ENCODE results near the gene LUZP1.

LUZP1 gene

DNA sequence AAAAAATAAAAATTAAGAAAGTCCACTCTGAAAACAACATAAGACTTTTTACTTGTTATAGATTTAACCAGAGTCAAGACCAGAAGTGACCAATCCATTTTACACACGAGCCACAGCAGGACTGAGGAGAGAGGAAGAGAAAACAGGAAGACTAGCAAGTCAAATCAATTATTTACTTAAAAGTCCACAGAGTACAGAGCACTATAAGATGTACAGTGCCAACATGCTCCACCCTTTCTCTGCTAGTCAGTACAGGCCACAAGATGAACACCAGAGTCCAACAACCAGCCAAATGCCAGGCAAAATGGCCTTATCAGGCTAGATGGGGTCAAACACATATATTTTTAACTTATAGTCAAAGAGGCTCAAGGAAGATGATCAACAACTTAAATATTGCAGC lies 19.5 kb downstream of the LUZP1 start:
- no peak overlapping the region for H3K4me3 ChIP-seq (ENCODE audit: low read depth, low read length)
- TF ChIP-seq, protein P1, sequence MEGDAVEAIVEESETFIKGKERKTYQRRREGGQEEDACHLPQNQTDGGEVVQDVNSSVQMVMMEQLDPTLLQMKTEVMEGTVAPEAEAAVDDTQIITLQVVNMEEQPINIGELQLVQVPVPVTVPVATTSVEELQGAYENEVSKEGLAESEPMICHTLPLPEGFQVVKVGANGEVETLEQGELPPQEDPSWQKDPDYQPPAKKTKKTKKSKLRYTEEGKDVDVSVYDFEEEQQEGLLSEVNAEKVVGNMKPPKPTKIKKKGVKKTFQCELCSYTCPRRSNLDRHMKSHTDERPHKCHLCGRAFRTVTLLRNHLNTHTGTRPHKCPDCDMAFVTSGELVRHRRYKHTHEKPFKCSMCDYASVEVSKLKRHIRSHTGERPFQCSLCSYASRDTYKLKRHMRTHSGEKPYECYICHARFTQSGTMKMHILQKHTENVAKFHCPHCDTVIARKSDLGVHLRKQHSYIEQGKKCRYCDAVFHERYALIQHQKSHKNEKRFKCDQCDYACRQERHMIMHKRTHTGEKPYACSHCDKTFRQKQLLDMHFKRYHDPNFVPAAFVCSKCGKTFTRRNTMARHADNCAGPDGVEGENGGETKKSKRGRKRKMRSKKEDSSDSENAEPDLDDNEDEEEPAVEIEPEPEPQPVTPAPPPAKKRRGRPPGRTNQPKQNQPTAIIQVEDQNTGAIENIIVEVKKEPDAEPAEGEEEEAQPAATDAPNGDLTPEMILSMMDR (IDR thresholded peaks at IDR 0.05; ENCODE audit: low read depth, low read length) = no peak

DNA sequence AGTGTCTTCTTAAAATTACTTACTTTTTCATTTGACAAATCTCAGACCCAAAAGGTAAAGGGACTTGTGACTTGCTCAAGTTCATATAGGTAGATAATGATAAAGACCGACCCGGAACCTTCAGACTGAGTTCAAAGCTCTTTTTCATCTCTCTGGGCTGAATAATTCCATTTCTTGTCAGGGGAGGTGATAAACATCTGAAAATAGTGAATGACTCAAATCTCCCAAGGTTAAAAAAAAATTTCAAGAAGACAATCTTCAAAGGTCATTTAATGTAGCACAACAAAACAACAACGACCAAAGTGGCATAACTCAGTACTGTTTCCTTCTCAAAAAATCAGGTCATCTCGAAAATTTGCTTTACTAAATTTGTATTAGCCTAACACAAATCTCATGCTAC lies 20.6 kb downstream of the LUZP1 start:
- TF ChIP-seq, protein P1 (IDR thresholded peaks at IDR 0.05; ENCODE audit: low read depth, low read length) = no peak
- no peak overlapping the region for H3K4me3 ChIP-seq (ENCODE audit: low read depth, low read length)

DNA sequence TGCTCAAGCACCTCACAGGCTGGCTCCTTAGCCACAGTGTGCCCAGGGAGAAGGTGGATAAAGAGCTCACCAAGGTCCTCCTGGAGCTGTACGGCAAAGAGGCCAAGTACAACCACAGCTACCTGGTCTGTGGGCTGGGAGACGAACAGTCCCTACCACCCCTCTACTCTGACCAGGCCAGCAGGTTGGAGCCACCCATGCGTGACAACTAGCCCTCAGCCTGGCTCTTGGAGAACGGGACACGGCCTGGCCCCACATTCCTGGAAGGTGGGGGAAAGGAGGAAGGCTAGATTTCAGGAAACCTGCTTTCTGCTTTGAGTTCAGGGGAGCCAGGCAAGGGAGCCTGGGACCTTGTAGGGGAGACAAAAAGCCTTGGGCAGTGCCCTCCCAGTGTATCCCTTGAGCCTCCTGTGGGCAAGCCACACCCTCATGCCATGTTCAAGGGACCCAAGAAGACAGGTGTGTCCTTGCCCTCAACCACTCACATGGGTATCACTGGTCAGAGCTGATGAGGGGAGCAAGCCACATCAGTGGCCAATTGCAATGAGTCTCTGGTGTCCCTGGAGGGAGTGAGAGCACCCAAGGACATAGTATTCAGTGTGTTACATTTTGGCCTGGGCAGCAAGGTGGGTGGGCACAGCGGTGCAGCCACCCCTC lies 27.6 kb downstream of the LUZP1 start:
- no peak overlapping the region for H3K4me3 ChIP-seq (ENCODE audit: low read depth, low read length)
- TF ChIP-seq, protein P1 (IDR thresholded peaks at IDR 0.05; ENCODE audit: low read depth, low read length) = no peak

DNA sequence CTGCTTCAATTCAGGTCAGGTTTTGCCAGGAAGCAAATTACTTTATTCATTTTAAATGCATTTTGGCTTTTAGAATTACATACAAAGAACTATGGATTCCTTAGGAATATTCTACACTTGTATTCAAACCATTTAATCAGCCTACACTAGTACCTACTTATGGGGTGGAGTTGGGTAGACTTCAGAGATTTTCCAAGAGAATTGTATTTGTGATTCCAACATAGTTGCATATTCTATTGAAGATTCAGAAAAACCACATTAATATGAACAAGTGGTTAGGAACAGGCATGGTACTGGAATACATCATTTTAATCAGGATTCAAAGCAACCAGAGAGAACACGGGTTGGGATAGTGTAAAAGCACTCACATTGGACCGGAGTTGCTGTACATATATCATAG lies 33.4 kb downstream of the LUZP1 start:
- H3K4me3 ChIP-seq (ENCODE audit: low read depth, low read length) = no peak overlapping the region
- TF ChIP-seq, protein P1 (IDR thresholded peaks at IDR 0.05; ENCODE audit: low read depth, low read length) = no peak

DNA sequence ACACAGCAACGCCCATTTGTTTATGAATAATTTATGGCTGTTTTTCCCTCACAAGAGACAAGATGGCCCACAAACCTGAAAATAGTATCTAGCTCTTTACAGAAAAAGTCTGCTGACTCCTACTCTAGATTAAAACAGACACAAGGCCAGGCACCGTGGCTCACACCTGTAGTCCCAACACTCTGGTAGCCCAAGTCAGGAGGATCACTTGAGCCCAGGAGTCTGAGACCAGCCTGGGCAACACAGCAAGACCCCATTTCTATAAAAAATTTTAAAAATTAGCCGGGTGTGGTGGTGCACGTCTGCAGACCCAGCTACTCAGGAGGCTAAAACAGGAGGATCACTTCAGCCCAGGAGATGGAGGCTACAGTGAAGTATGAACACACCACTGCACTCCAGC lies 34.6 kb downstream of the LUZP1 start:
- no peak overlapping the region for H3K4me3 ChIP-seq (ENCODE audit: low read depth, low read length)
- TF ChIP-seq, protein P1 (IDR thresholded peaks at IDR 0.05; ENCODE audit: low read depth, low read length) = no peak

DNA sequence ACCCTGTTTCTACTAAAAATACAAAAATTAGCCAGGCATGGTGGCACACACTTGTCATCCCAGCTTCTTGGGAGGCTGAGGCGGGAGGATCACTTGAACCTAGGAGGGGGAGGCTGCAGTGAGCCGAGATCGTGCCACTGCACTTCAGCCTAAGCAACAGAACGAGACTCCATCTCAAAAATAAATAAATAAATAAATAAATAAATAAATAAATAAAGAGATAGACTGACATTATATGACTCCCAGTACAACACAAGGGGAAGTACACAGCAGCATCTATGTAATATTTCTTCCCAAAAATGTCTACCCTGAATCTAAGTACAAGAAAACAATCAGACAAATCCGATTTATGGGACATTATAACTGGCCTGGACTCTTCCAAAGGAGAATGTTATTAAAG lies 35.1 kb downstream of the LUZP1 start:
- TF ChIP-seq, protein P1 (IDR thresholded peaks at IDR 0.05; ENCODE audit: low read depth, low read length) = no peak
- no peak overlapping the region for H3K4me3 ChIP-seq (ENCODE audit: low read depth, low read length)

DNA sequence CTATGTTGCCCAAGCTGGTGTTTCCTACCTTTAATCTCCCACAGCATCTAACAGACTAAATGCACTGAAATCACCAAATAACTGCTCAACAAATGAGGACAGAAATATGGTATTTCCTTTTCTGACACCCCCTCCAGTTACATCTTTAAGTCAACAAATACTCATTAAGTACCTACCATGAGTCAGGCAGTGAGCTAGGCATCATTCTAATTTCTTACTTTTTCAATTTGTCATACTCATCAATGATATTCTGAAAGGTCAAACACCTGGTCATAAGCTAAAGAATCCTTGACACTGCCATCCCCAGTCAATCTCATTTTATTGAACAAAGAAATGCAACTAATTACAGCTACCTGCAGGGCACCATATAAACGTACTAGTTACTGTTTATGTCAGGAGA lies 36.6 kb downstream of the LUZP1 start:
- TF ChIP-seq, protein P1 (IDR thresholded peaks at IDR 0.05; ENCODE audit: low read depth, low read length) = no peak

More for the DNA sequence above, 36.6 kb downstream of the LUZP1 start:
- H3K4me3 ChIP-seq (ENCODE audit: low read depth, low read length) = no peak overlapping the region

Measured in WI38 (cell line).